ENCODE data around the gene TRIM8. TPM values are rescaled to one million over a fixed set of nuclear protein-coding genes. Genes with fewer than 3 reads are reported as not detected.

The TRIM8 gene
- total and polyA plus RNA-seq, 2 of the 4 experiments (the other 2 are of a cell fraction), result 25.5 to 126 TPM

GRCh38 chr10:102652170-102652916 lies 8.1 kb downstream of the TRIM8 start:
- Histone ChIP-seq H2BK15ac (ENCODE audit: low read depth, low read length) (no peak overlapping the region), H3K56ac (ENCODE audit: extremely low read depth, insufficient read depth, low read length) (no peak overlapping the region), H4K91ac (ENCODE audit: insufficient read depth, low read depth, low read length) (no peak overlapping the region), H3K36me3 (ENCODE audit: control insufficient read depth, insufficient read depth, low read length) (peaks cover 65% of the 10 kb centered on the region), H2BK20ac (ENCODE audit: low read depth, low read length) (no peak overlapping the region), H3K4me1 (ENCODE audit: control insufficient read depth, insufficient read depth, low read length) (peaks cover 35% of the 10 kb centered on the region), H3K23ac (ENCODE audit: low read depth, low read length) (peak overlapping the region; percentile 79), H2AK5ac (ENCODE audit: low read depth, low read length) (no peak overlapping the region), H3K79me1 (ENCODE audit: low read depth in 1 of 2, low read length in 2 of 2) (peaks cover 10 to 94% of the 10 kb centered on the region in 2 experiments; a peak in 3 of 4 replicates), H2BK5ac (ENCODE audit: low read depth, low read length, poor library complexity, severe bottlenecking) (no peak overlapping the region), H3K4ac (ENCODE audit: low read depth, low read length) (no peak overlapping the region), H2AK9ac (replicated peaks; ENCODE audit: low read depth, low read length, poor library complexity) (no peak overlapping the region), H4K20me1 (ENCODE audit: insufficient read depth, low read length) (peaks cover 98% of the 10 kb centered on the region), H3K14ac (replicated peaks; ENCODE audit: low read depth, low read length) (no peak overlapping the region), H3K9me3 (ENCODE audit: control insufficient read depth, insufficient read depth, low read length) (no peaks in the 10 kb centered on the region), H4K5ac (ENCODE audit: low read depth, low read length) (no peak overlapping the region), H3K27ac (ENCODE audit: insufficient read depth, low read length) (no peak overlapping the region), H3K4me3 (ENCODE audit: insufficient read depth, low read depth, low read length) (no peak overlapping the region), H4K8ac (ENCODE audit: low read depth in 2 of 2, low read length in 2 of 2) (0 out of 4 replicates have a peak overlapping the region, but pooled peaks of 1 of the 2 experiments have one; percentile 1), H3K9ac (ENCODE audit: low read depth, low read length) (no peak overlapping the region), H3K18ac (ENCODE audit: low read depth, low read length) (no peak overlapping the region), H2AFZ (replicated peaks; ENCODE audit: low read length, poor library complexity) (no peak overlapping the region), H3K9me1 (ENCODE audit: insufficient read depth, low read length) (peaks cover 48% of the 10 kb centered on the region), H2BK120ac (ENCODE audit: low read depth, low read length) (no peak overlapping the region), H3K27me3 (ENCODE audit: control insufficient read depth, insufficient read depth, low read length) (no peaks in the 10 kb centered on the region), H3K4me2 (ENCODE audit: low read depth, low read length) (no peak overlapping the region)
- POLR2A ChIA-PET (ENCODE audit: unreplicated experiment), result no interaction called here
- WGBS, 2 experiments (ENCODE audit: extremely low coverage in 2 of 2, insufficient read length in 1 of 2), result 90% methylated on average over 2 of the region's 12 CpGs; no CpG with 5 or more reads in 1 of the 2 experiments
- no peak for TF ChIP-seq CTCF (conservative IDR thresholded peaks at IDR 0.05; ENCODE audit: low read depth, low read length)
- TF ChIP-seq POLR2A (IDR thresholded peaks at IDR 0.05; ENCODE audit: low read depth, low read length), result no peak
- TF ChIP-seq NFE2L2 (IDR thresholded peaks at IDR 0.05; ENCODE audit: low read depth, low read length), result no peak
- no peak for TF ChIP-seq MXI1 (IDR thresholded peaks at IDR 0.05; ENCODE audit: borderline replicate concordance, low read depth, low read length)
- TF ChIP-seq ELK1 (IDR thresholded peaks at IDR 0.05; ENCODE audit: borderline replicate concordance, low read depth, low read length), result no peak
- CTCF ChIA-PET, result interaction anchor here (1.4 kb wide), 1 partner anchor 27 kb away, joined by 5 read pairs; no protein-coding TSS in a partner anchor
- intact Hi-C loops (cut with micrococcal nuclease) (no loop called here), in situ Hi-C loops (cut with MboI; ENCODE audit: low sequenced_read_pairs) (no loop called here), dilution Hi-C loops (cut with HindIII; ENCODE audit: low sequenced_read_pairs, unreplicated experiment) (no loop called here)
- ATAC-seq (ENCODE audit: low read depth), result no peak
- BruUV-seq (replicated peaks), result no TSS peak
- no peak for DNase-seq
